Ishikawa (cell line): ENCODE data around the gene PLA2G15.

Experiments
- CEBPB ChIP-seq: IDR thresholded peaks from 2 replicates; pipeline ENCODE4 v1.6.1; 2012
- TEAD4 ChIP-seq: IDR thresholded peaks from 2 replicates; pipeline ENCODE4 v1.6.1; 2012
- TF ChIP-seq, protein P1 (sequence below): IDR thresholded peaks from 2 replicates; pipeline ENCODE4 v1.6.1; 2012

- TF ChIP-seq CEBPB (no peak), TEAD4 (no peak)
- TF ChIP-seq, protein P1, sequence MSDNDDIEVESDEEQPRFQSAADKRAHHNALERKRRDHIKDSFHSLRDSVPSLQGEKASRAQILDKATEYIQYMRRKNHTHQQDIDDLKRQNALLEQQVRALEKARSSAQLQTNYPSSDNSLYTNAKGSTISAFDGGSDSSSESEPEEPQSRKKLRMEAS, result no peak
These were observed 18.5 kb downstream of the PLA2G15 start for GRCh38 chr16:68263559-68264127.
